Upper lobe of right lung (tissue), 1 donor: ENCODE data around the gene SYT13. TPM values are rescaled to one million over a fixed set of nuclear protein-coding genes. Genes with fewer than 3 reads are reported as not detected.

Source experiments
- ATAC-seq: fragments of 200-7000 bp; cut with Tn5 transposase; one replicate; pipeline ENCODE4 v1.9.1; 2020; ENCODE audit warnings: mild to moderate bottlenecking, moderate library complexity
- DNase-seq: peaks from one replicate; pipeline ENCODE4 v3.0.0-alpha.2; 2020
- H3K27ac ChIP-seq: fragments of 200-600 bp; one replicate; pipeline ENCODE4 v1.8.0; 2022
- H3K27me3 ChIP-seq: fragments of 200-600 bp; one replicate; pipeline ENCODE4 v1.8.0; 2022; ENCODE audit warnings: mild to moderate bottlenecking
- H3K36me3 ChIP-seq: fragments of 200-600 bp; one replicate; pipeline ENCODE4 v1.8.0; 2022
- H3K4me1 ChIP-seq: fragments of 200-600 bp; one replicate; pipeline ENCODE4 v1.8.0; 2022
- H3K4me3 ChIP-seq: fragments of 200-600 bp; one replicate; pipeline ENCODE4 v1.8.0; 2022; ENCODE audit warnings: mild to moderate bottlenecking
- H3K9me3 ChIP-seq: fragments of 200-600 bp; one replicate; pipeline ENCODE4 v1.8.0; 2022
- CTCF ChIP-seq: fragments of 200-600 bp; IDR thresholded peaks from one replicate; pipeline ENCODE4 v1.8.0; 2022; ENCODE audit warnings: antibody characterized with exemption
- intact Hi-C: fragments of 100-400 bp; cut with DNase I; formaldehyde crosslinking; loops from one replicate; pipeline ENCODE4 v1.11.0; 2022
- total RNA-seq: library from RNA; stranded (reverse); fragmentation: NEBNext Ultra II Directional; extraction: Animal tissue kit (Norgen Biotek cat#: 25700); gene quantifications from one replicate; pipeline ENCODE4 v1.2.1, GENCODE V29; 2021
- donor health status: DM: no; HTN: yes; CAD: no; lungs with severe emphysema.

Gene SYT13
- total RNA-seq, 1 donor from 2014 or later, result not detected

- Histone ChIP-seq H3K36me3 (peaks cover 9% of the 10 kb centered on the region), H3K9me3 (no peaks in the 10 kb centered on the region), H3K4me1 (peaks cover 18% of the 10 kb centered on the region), H3K4me3 (no peak overlapping the region), H3K27me3 (no peaks in the 10 kb centered on the region), H3K27ac (no peak overlapping the region)
- intact Hi-C loops, result no loop called here
- no peak for DNase-seq
- no peak for TF ChIP-seq CTCF
- no peak for ATAC-seq
Observed at GRCh38 chr11:45211732-45212131, 74.4 kb downstream of the SYT13 start.

GRCh38 chr11:45210846-45211245 lies 75.3 kb downstream of the SYT13 start:
- no peaks in the 10 kb centered on the region for H3K27me3 ChIP-seq
- DNase-seq (no peak), ATAC-seq (no peak)
- intact Hi-C loops, result no loop called here
- no peaks in the 10 kb centered on the region for H3K9me3 ChIP-seq
- peaks cover 9% of the 10 kb centered on the region for H3K36me3 ChIP-seq
- H3K4me1 ChIP-seq, result peaks cover 18% of the 10 kb centered on the region
- H3K4me3 ChIP-seq, result no peak overlapping the region
- TF ChIP-seq CTCF, result no peak
- H3K27ac ChIP-seq, result peak overlapping the region; percentile 81

DNA sequence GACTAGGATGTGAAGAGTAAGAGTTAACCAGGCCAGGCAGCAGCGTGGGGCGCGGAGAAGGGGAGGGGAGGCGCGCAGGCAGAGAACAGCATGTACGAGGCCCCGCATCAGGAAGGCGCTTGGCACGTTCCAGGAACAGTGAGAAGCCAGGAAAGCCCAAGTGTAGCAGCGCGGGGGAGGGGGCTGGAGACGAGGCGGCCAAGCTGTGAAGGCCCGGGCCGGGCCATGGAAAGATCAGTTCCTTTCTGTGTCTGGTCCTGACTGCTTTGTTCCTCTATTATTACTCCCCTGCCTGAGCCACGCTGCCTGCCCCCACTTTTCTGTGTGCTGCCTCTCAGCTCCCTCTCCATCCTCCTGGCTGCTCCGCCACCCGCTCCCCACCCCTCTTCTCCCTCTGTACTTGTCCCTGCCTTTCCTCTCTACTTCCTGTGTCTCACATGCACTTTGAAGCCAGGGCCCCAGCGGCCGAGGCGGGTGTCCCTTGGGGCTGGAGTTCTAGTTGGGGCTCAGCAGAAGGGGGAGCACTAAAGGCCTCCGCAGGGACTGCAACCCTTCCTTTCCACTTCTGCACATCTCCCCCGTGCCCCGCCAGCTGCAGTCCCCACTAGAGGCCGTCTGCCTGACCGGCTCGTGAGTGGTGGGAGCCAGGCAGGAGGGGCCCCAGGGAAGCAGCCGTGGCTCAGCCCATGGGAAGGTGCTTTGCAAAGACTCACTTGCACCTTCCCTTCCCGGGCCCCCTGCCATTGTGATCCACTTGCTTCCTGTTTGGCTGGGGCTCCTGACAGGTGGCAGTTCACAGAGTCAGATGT lies 76.0 kb downstream of the SYT13 start:
- peak overlapping the region; percentile 8 for H3K4me3 ChIP-seq
- DNase-seq (peak; percentile 82), ATAC-seq (peak; percentile 82)
- no peak for TF ChIP-seq CTCF
- intact Hi-C loops, result no loop called here
- H3K27me3 ChIP-seq, result no peaks in the 10 kb centered on the region
- peak overlapping the region; percentile 81 for H3K27ac ChIP-seq
- peaks cover 18% of the 10 kb centered on the region for H3K4me1 ChIP-seq
- H3K36me3 ChIP-seq, result peaks cover 9% of the 10 kb centered on the region
- no peaks in the 10 kb centered on the region for H3K9me3 ChIP-seq

- TF ChIP-seq CTCF, result no peak
- H3K27ac ChIP-seq, result peak overlapping the region; percentile 81
- H3K9me3 ChIP-seq, result no peaks in the 10 kb centered on the region
- peaks cover 18% of the 10 kb centered on the region for H3K4me1 ChIP-seq
- H3K4me3 ChIP-seq, result no peak overlapping the region
- H3K27me3 ChIP-seq, result no peaks in the 10 kb centered on the region
- intact Hi-C loops, result no loop called here
- DNase-seq (no peak), ATAC-seq (no peak)
- H3K36me3 ChIP-seq, result peaks cover 9% of the 10 kb centered on the region
Observed at GRCh38 chr11:45209000-45209879, 76.9 kb downstream of the SYT13 start.

DNA sequence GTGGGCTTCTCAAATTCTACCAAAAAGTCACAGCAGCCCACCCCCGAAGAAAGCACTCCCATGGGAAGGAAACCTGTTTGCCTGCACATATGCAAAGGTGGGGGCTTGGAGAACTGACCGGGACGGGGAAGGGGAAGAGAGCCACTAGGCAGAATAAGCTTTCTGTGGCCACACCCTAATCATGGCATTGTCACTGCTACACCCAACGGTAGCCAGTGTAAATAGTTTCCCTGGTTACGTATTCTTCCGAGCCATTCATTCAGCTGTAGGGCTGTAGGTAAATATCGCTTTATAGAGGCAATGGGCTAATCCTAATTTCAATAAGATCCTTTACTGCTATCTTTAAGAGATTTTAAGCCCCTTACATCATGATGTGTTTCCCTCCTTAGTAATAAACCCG lies 78.0 kb downstream of the SYT13 start:
- intact Hi-C loops, result no loop called here
- no peak for DNase-seq
- H3K36me3 ChIP-seq, result peaks cover 9% of the 10 kb centered on the region
- H3K9me3 ChIP-seq, result no peaks in the 10 kb centered on the region
- no peak overlapping the region for H3K4me3 ChIP-seq
- ATAC-seq, result no peak
- peak overlapping the region; percentile 81 for H3K27ac ChIP-seq
- peaks cover 18% of the 10 kb centered on the region for H3K4me1 ChIP-seq
- no peaks in the 10 kb centered on the region for H3K27me3 ChIP-seq
- no peak for TF ChIP-seq CTCF
